ENCODE measurements around the gene PTPN3. TPM values are rescaled to one million over a fixed set of nuclear protein-coding genes. Genes with fewer than 3 reads are reported as not detected.

The PTPN3 gene
- total and polyA plus RNA-seq, 4 donors = 6.3 to 30.3 (median 23.5) TPM

GRCh38 chr9:109329638-109330258 lies 168.4 kb downstream of the PTPN3 start (continued):
- TF ChIP-seq REST (IDR thresholded peaks at IDR 0.05) (no peak), HNF4G (IDR thresholded peaks at IDR 0.05) (no peak), ZBTB33 (IDR thresholded peaks at IDR 0.05) (no peak), TAF1 (conservative IDR thresholded peaks at IDR 0.05) (no peak)

- Histone ChIP-seq H3K9me3 (ENCODE audit: control insufficient read depth in 4 of 4, low read length in 3 of 4) (no peaks in the 10 kb centered on the region), H3K27ac (ENCODE audit: low read depth in 1 of 2, low read length in 2 of 2) (no peak overlapping the region), H3K4me3 (ENCODE audit: low read depth in 1 of 3, low read length in 3 of 3) (no peak overlapping the region), H3K27me3 (ENCODE audit: control insufficient read depth in 4 of 4, insufficient read depth in 4 of 4, low read length in 3 of 4) (no peaks in the 10 kb centered on the region), H3K36me3 (ENCODE audit: control insufficient read depth in 4 of 4, insufficient read depth in 3 of 4, low read depth in 1 of 4, low read length in 3 of 4) (no peaks in the 10 kb centered on the region), H3K9ac (ENCODE audit: low read depth in 1 of 2, low read length in 2 of 2) (no peak overlapping the region), H3K4me1 (ENCODE audit: control insufficient read depth in 4 of 4, insufficient read depth in 4 of 4, low read length in 3 of 4) (peaks cover 0 to 4% (median 0%) of the 10 kb centered on the region in 4 donors)
- TF ChIP-seq ZBTB33 (IDR thresholded peaks at IDR 0.05) (no peak), TAF1 (conservative IDR thresholded peaks at IDR 0.05) (no peak), MAX (IDR thresholded peaks at IDR 0.05) (no peak), ATF3 (IDR thresholded peaks at IDR 0.05) (no peak), CTCF (IDR thresholded peaks at IDR 0.05; ENCODE audit: low read depth, low read length, missing input control) (no peak), RXRA (IDR thresholded peaks at IDR 0.05) (no peak), JUND (IDR thresholded peaks at IDR 0.05) (no peak), SP1 (IDR thresholded peaks at IDR 0.05) (no peak), FOXA1 (IDR thresholded peaks at IDR 0.05) (no peak), YY1 (IDR thresholded peaks at IDR 0.05) (no peak), HNF4A (conservative IDR thresholded peaks at IDR 0.05) (no peak), RAD21 (IDR thresholded peaks at IDR 0.05) (no peak), EGR1 (IDR thresholded peaks at IDR 0.05; ENCODE audit: low read depth in 2 of 2) (no peak), REST (IDR thresholded peaks at IDR 0.05) (no peak), FOXA2 (IDR thresholded peaks at IDR 0.05) (no peak), NR2F2 (IDR thresholded peaks at IDR 0.05) (no peak), GABPA (IDR thresholded peaks at IDR 0.05 in 1 of 2, conservative IDR thresholded peaks at IDR 0.05 in 1 of 2) (no peak)
- WGBS = 72% methylated on average over 12 of the region's 12 CpGs
- DNase-seq (ENCODE audit: low spot score) = no peak
Observed at GRCh38 chr9:109328978-109329637, 169.0 kb downstream of the PTPN3 start.
